ENCODE results near the gene WDR88.
"Not testable (repeated sequence)": the region's sequence is repeated elsewhere in the genome, so short reads cannot be mapped to it uniquely, and the experiment has no call there.

WDR88 gene

DNA sequence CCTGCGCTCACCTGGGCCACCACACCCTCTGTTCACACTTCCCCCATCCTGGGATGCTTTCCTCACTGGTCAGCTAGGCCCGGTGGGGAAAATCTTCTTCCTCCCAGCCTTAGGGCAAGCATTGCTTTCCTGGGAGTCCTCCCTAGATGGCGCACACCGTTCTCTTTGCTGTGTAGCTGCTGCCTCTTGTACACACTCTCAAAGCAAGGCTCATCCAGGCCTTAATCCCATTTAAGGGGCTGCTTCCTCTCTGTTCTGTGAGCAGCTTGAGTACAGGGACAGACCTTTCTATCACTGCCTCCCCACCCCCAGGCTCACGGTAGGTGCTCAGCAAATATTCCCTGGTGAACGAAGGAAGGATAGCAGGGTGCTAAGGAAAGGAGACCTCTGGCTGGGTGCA lies 82.7 kb downstream of the WDR88 start:
- DNase-seq (ENCODE audit: low spot score) = no peak

DNA sequence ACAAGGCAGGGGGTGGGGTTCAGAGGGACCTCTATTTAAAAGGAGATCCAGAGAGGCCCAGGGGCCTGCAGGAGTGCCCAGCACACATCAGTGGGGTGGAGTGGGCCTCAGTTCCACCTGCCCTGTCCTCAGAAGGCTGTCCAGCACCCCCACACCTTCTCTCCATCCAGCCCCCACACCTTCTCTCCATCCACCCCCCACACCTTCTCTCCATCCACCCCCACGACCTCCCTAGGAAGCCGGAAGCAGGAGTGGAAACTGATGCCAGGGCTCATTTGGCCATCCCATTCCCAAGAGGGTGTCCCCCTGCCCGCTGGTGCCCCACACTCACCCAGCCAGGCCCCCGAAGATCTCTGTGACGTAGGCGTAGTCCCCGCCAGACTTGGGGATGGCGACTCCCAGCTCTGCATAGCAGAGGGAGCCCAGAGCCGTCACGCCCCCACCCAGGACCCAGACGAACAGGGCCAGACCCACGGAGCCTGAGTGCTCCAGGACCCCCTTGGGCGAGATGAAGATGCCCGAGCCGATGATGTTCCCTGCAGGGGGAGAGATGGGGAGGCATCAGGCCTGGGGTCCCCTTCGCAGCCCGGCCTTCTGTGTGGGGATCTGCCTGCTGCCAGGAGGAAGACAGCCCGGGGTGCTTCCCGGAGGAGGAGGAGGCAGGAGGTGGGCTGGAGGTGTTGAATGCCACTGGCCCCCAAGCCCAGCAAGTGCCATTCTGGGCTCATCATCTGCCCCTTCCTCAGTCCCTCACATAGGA lies 83.7 kb downstream of the WDR88 start:
- no peak for DNase-seq (ENCODE audit: low spot score)

DNA sequence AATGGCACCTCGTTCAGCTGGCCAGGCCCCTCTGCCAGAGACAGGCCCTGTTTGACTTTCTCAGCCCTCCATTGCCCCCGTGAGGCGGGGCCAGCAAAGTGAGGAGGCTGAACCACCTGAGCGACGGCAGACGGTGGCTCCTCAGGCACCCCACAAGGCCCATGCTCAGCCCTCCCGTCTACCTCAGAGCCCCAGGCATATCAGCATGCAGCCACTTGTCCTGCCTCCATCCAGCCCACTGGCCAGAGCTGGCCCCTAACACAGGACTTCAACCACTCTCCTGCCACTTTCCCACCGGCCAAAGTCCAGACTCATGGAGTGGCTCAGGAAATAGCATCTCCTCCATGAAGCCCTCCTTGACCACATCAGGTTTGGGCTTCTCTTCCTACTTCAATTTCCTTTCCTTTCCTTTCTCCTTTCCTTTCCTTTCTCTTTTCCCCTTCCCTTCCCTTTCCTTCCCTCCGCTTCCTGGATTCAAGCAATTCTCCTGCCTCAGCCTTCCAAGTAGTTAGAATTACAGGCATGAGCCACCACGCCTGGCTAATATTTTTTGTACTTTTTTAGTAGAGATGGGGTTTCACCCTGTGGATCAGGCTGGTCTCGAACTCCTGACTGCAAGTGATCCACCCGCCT lies 84.4 kb downstream of the WDR88 start:
- DNase-seq (ENCODE audit: low spot score) = no peak

DNA sequence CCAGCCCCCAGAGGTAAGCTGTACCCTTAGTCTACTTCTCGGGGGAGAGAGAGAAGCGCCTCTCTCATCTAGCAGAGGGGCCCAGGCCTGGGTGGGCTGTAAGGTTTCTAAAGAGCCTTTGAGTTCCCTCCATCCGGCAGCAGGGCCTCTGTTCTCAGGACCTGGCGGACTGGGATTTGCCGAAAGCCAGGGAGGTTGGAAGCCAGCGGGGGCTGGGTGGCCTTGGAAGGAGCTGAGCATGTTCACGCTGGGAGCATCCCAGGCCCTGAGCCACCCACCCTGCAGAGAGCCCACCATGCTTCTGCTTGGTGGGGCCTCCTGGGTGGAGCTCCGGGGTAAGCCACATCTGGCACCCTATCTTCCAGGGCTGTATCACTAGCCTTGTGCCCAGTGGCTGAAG lies 86.0 kb downstream of the WDR88 start:
- no peak for DNase-seq (ENCODE audit: low spot score)

DNA sequence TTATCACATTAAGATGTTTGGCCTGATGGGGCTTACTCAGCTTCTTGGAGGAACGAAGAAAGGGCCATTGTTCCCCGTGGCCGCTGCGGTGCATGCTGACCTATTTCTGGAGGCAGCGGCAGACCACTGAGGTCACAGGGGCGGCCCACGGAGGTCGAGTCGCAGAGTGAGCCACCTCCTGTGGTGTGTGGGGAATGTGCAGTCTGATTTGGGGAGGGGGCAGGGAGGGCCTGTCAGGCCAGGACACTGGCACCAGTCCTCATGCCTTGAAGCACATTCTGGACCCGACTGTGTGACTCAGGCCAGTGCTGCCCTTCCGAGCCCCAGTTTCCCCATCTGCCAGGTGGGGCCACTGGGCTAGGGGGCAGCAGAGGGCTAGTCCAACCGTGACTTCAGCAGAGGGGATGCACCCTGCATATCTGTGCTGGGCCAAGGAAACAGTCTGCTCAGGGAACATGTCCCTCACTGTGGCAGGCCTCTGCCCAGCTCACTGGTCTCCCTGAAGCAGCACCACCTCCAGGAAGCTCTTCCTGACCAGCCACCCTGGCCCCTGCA lies 87.4 kb downstream of the WDR88 start:
- DNase-seq (ENCODE audit: low spot score) = no peak

DNA sequence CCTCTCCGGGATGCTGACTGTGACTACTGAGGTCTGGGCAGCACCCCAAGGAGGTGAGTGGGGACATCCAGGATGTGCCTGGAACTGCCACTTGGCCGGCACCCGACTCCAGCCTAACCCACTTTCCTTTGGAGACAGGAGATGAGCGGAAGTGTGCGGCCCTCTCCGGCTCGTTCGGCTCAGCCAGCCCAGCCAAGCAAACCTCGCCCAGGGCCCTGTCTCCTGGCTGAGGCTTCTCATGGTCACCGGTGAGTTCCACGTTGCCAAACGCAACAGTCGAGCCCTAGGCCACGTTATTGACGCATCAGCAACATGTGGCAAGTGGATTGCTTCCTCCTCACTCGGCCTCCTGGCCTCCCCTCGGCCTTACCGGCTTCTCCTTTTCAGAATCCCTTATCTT lies 88.2 kb downstream of the WDR88 start:
- no peak for DNase-seq (ENCODE audit: low spot score)

DNA sequence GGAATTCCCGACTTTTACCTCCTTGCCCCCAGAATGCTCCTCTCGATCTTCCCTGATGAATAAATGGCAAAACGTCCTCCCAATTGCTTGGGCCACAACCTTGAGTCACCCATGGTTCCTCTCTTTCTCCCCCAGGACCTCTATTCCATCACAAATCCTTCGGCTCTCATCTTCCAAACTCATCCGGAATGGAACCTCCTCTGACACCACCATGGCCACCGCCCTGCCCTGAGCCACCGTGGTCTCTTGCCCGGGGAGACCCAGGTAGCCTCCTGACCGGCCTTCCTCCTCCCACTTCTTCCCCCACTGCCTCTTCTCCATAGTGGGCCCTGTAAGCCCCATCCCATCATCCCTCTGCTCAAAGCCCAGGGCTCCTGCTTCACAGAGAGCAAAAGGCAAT lies 88.8 kb downstream of the WDR88 start:
- DNase-seq (ENCODE audit: low spot score) = no peak

DNA sequence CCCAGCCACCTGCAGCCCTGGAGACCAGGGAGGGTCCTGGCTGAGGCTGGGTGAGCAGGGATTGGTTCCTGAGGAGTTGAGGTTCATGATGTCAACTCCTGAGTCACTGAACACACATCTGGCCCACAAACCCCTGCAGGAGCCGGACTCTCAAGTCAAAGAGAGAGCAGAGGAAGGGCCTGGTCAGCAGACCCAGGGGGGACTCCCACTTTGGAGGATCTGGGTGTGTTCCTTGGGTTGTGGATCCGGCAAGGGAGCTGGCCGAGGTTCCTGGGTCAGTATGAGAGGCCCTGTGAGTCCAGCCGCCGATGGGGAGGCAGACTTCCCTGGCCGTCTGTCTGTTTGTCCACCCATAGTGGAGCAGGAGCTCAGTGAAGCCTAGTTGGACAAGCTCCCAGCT lies 89.7 kb downstream of the WDR88 start:
- DNase-seq (ENCODE audit: low spot score) = no peak

DNA sequence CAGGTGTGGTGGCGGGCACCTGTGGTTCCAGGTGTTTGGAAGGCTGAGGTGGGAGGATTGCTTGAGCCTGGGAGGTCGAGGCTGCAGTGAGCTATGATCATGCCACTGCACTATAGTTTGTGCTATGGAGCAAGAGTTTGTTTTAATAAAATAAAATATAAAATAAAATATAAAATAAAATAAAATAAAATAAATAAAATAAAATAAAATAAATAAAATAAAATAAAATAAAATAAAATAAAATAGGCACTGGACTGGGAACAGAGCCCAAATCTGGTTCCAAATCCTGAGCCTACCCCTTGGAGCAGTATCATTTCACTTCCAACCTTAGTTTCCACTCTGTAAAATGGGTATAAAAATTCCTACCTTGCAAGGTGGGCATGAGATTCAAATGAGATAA lies 90.3 kb downstream of the WDR88 start:
- not testable (repeated sequence) for DNase-seq (ENCODE audit: low spot score)

DNA sequence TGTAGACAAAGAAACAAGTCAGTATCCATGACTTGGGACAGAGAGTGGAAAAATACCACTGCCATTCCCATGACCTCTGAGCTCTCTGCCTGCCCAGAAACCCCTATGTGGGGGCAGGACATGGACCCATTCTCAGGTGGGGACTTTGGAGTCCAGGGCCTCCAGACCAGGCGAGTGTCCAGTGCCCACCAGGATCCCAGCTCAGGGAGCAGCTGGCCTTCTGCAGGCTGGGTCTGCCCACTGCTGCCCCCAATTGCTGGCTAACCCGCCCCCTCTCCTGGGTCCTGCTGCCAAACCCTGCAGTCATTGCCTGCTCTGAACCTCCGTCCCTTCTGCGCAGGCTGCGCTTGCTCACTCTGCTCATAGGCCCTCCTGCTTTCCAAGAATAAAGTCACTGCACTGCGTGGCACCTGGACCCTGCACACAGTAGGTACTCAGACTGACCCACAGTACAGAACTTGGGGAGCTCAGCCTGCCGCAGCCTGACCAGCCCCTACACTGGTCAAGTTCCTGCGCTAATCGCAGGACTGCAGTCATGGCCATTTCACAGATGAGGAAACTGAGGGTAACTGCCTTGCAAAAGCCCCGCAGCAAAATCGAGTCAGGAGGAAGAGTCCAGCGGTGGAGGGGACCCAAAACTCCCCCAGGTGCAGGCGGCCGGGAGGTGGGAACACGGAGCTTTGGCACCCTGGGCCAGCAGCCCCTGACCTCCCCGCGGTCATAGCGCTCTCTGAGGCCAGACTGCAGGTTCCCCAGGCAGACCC lies 93.0 kb downstream of the WDR88 start:
- no peak for DNase-seq (ENCODE audit: low spot score)

Data from germinal center (tissue), 1 donor.